ENCODE results near the gene MRPL50.

The MRPL50 gene

DNA sequence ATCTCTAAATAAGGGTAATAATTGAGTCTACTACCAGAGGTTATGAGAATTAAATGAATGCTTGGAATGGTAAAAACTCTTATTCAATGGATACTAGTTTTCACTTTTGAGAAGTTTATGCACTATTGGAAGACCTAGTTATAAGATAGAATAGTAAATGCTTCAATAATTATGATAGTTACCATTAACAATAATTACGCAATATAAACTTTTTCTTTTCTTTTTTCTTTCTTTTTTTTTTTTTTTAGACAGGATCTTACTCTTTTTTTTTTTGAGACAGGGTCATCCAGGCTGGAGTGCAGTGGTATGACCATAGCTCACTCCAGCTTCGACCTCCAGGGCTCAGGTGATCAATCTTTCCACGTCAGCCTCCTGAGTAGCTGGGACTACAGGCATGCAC lies 30.5 kb upstream of the MRPL50 start:
- ChIA-PET CTCF (interaction anchor here (1.2 to 2.3 kb wide), 3 partner anchors 9 to 30 kb away, joined by 3 to 5 read pairs (median 4); no protein-coding TSS in a partner anchor), POLR2A (no interaction called here)
- TF ChIP-seq ZNF747 (tag by site-specific recombination; IDR thresholded peaks at IDR 0.05): no peak
- no peak for TF ChIP-seq REPIN1 (tag by site-specific recombination; IDR thresholded peaks at IDR 0.05; ENCODE audit: low read depth)
- TF ChIP-seq, protein P1, sequence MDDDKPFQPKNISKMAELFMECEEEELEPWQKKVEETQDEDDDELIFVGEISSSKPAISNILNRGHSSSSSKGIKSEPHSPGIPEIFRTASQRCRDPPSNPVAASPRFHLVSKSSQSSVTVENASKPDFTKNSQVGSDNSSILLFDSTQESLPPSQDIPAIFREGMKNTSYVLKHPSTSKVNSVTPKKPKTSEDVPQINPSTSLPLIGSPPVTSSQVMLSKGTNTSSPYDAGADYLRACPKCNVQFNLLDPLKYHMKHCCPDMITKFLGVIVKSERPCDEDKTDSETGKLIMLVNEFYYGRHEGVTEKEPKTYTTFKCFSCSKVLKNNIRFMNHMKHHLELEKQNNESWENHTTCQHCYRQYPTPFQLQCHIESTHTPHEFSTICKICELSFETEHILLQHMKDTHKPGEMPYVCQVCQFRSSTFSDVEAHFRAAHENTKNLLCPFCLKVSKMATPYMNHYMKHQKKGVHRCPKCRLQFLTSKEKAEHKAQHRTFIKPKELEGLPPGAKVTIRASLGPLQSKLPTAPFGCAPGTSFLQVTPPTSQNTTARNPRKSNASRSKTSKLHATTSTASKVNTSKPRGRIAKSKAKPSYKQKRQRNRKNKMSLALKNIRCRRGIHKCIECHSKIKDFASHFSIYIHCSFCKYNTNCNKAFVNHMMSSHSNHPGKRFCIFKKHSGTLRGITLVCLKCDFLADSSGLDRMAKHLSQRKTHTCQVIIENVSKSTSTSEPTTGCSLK (tag by site-specific recombination; IDR thresholded peaks at IDR 0.05): no peak
- TF ChIP-seq ZNF140 (tag by site-specific recombination; IDR thresholded peaks at IDR 0.05): no peak
- no peak for TF ChIP-seq ZNF132 (tag by site-specific recombination; IDR thresholded peaks at IDR 0.05; ENCODE audit: borderline replicate concordance)
- TF ChIP-seq ZNF292 (tag by site-specific recombination; IDR thresholded peaks at IDR 0.05; ENCODE audit: borderline replicate concordance, low read depth): no peak
- TF ChIP-seq ZNF174 (tag by site-specific recombination; IDR thresholded peaks at IDR 0.05): no peak
- TF ChIP-seq ZNF555 (tag by site-specific recombination; conservative IDR thresholded peaks at IDR 0.05): no peak
- TF ChIP-seq ZNF600 (tag by site-specific recombination; IDR thresholded peaks at IDR 0.05): no peak
- TF ChIP-seq, protein P2, sequence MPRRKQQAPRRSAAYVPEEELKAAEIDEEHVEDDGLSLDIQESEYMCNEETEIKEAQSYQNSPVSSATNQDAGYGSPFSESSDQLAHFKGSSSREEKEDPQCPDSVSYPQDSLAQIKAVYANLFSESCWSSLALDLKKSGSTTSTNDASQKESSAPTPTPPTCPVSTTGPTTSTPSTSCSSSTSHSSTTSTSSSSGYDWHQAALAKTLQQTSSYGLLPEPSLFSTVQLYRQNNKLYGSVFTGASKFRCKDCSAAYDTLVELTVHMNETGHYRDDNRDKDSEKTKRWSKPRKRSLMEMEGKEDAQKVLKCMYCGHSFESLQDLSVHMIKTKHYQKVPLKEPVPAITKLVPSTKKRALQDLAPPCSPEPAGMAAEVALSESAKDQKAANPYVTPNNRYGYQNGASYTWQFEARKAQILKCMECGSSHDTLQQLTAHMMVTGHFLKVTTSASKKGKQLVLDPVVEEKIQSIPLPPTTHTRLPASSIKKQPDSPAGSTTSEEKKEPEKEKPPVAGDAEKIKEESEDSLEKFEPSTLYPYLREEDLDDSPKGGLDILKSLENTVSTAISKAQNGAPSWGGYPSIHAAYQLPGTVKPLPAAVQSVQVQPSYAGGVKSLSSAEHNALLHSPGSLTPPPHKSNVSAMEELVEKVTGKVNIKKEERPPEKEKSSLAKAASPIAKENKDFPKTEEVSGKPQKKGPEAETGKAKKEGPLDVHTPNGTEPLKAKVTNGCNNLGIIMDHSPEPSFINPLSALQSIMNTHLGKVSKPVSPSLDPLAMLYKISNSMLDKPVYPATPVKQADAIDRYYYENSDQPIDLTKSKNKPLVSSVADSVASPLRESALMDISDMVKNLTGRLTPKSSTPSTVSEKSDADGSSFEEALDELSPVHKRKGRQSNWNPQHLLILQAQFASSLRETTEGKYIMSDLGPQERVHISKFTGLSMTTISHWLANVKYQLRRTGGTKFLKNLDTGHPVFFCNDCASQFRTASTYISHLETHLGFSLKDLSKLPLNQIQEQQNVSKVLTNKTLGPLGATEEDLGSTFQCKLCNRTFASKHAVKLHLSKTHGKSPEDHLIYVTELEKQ (tag by site-specific recombination; IDR thresholded peaks at IDR 0.05; ENCODE audit: borderline replicate concordance): no peak
- no peak for TF ChIP-seq ZNF791 (tag by site-specific recombination; IDR thresholded peaks at IDR 0.05)
- TF ChIP-seq RBAK (tag by site-specific recombination; IDR thresholded peaks at IDR 0.05): no peak
- TF ChIP-seq ZNF510 (tag by site-specific recombination; IDR thresholded peaks at IDR 0.05; ENCODE audit: insufficient replicate concordance): no peak
- TF ChIP-seq ZNF544 (tag by site-specific recombination; IDR thresholded peaks at IDR 0.05): no peak
- TF ChIP-seq ZNF202 (tag by site-specific recombination; IDR thresholded peaks at IDR 0.05; ENCODE audit: borderline replicate concordance): no peak
- no peak for TF ChIP-seq ZNF121 (tag by site-specific recombination; IDR thresholded peaks at IDR 0.05)
- TF ChIP-seq ZNF76 (tag by site-specific recombination; IDR thresholded peaks at IDR 0.05; ENCODE audit: borderline replicate concordance, low read depth): no peak
- no peak for TF ChIP-seq ZNF16 (tag by site-specific recombination; IDR thresholded peaks at IDR 0.05; ENCODE audit: low read depth)
- TF ChIP-seq ZSCAN4 (tag by site-specific recombination; IDR thresholded peaks at IDR 0.05): no peak
- Histone ChIP-seq H3K36me3 (ENCODE audit: control insufficient read depth in 2 of 2, insufficient read depth in 1 of 2, low read length in 2 of 2) (no peaks in the 10 kb centered on the region), H3K4me1 (ENCODE audit: control insufficient read depth, insufficient read depth, low read length) (no peaks in the 10 kb centered on the region), H3K27ac (ENCODE audit: extremely low read depth, low read depth, low read length) (no peak overlapping the region), H3K9me3 (ENCODE audit: control insufficient read depth, insufficient read depth, low read depth, low read length) (no peaks in the 10 kb centered on the region), H3K4me3 (ENCODE audit: low read depth, low read length) (no peak overlapping the region)

Data from HEK293 (cell line).